Pancreas (tissue), 10 donors: ENCODE data around the gene KDM6A. TPM values are rescaled to one million over a fixed set of nuclear protein-coding genes. Genes with fewer than 3 reads are reported as not detected.
"Not testable (repeated sequence)": the region's sequence is repeated elsewhere in the genome, so short reads cannot be mapped to it uniquely, and the experiment has no call there.

Experiments
- ATAC-seq, 4 donors: fragments of 200-7000 bp; cut with Tn5 transposase; one replicate each; pipeline versions ENCODE4 v1.8.0 to v1.9.1; 2020; ENCODE audit warnings: mild to moderate bottlenecking in 4 of 4, moderate library complexity in 4 of 4
- DNase-seq, 6 donors: peaks; one replicate each; pipeline ENCODE4 v3.0.0-alpha.2; 2020
- FAIRE-seq: peaks from 2 replicates; lab custom pipeline; 2012; peaks lifted over from hg19 to GRCh38; lab: Jason Lieb, UNC
- H3K27ac ChIP-seq, 4 donors: fragments of 200-600 bp; sonication (generic); 1 replicate in 3 of 4; 2 replicates in 1 of 4; pipeline versions ENCODE4 v1.5.0 to v1.8.0; 2020
- H3K27me3 ChIP-seq, 4 donors: fragments of 200-600 bp; one replicate each; pipeline ENCODE4 v1.8.0; 2021
- H3K36me3 ChIP-seq, 3 donors: fragments of 200-600 bp; sonication (generic) in 1 of 3; one replicate each; pipeline versions ENCODE4 v1.5.0 to v1.8.0; 2020 to 2021
- H3K4me1 ChIP-seq, 3 donors: fragments of 200-600 bp; one replicate each; pipeline ENCODE4 v1.8.0; 2021
- H3K4me3 ChIP-seq, 4 donors: fragments of 200-600 bp; sonication (generic) in 2 of 4; one replicate each; pipeline versions ENCODE4 v1.5.0 to v1.8.0; 2020 to 2021
- H3K9me3 ChIP-seq, 4 donors: fragments of 200-600 bp; one replicate each; pipeline ENCODE4 v1.8.0; 2021
- WGBS, 2 donors: extraction: QIAGEN DNeasy Blood & Tissue Kit; methylation state at CpG; one replicate each; pipeline ENCODE4 v1.1.7; 2013; 5-methylcytosine and 5-hydroxymethylcytosine counted together
- intact Hi-C, 3 donors: fragments of 100-400 bp; cut with DNase I; formaldehyde crosslinking; loops; one replicate each; pipeline versions ENCODE4 v1.11.1 to v1.14.2; 2022
- polyA plus RNA-seq, 2 donors: library from polyadenylated mRNA; stranded (reverse); fragments of 200-250 nt; gene quantifications; one replicate each; pipeline ENCODE4 v1.2.3, GENCODE V29; 2013
- total RNA-seq, 6 donors: library from RNA; stranded (reverse); fragmentation: NEBNext Ultra II Directional in 4 of 6; extraction: Animal tissue kit (Norgen Biotek cat#: 25700) in 4 of 6; gene quantifications; one replicate each; pipeline versions ENCODE4 v1.2.1 to v1.2.4, GENCODE V29; 2021 to 2023
- TF ChIP-seq, protein P1 (sequence below), 4 donors: fragments of 200-600 bp; sonication (generic) in 3 of 4; IDR thresholded peaks; one replicate each; pipeline versions ENCODE4 v1.5.0 to v1.8.0; 2021; ENCODE audit warnings: antibody characterized with exemption in 4 of 4
- donor health status: healthy with polysubstance abuse.
- donor health status: DM: no; HTN: no; CAD: no; lungs with moderate emphysema.
- donor health status: DM: no; HTN: no; CAD: no.
- donor health status: control.
- donor health status: control.
- donor health status: Bipolar disorder and iron deficiency.
- donor health status: DM: yes; HTN: yes; CAD: no.
- donor health status: DM: no; HTN: no; CAD: no.
- donor health status: DM: no; HTN: no; CAD: no.
- donor health status: DM: yes; HTN: yes; CAD: no.

KDM6A gene
- total and polyA plus RNA-seq, 8 donors, result 5.5 to 27.5 (median 16.3) TPM

DNA sequence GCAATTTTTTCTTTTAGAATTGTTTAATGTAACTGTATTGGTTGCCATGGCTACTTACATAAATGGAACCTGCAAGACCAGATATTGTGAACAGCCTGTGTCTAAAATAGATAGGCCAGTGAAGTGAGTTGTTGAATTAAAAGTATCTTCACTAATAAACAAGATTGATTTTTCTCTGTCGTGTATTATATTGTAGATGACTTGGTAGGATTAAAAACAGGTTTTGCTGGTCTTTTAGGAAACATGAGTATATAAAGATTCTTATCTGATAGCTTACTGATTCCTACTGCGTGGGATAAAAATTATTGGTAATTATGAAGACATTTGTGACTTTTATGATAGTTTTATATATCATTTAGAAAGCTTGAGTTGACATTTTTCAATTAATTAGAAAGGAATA is 162.1 kb downstream of the KDM6A start:
- intact Hi-C loops, result no loop called here
- Histone ChIP-seq H3K27ac (no peak overlapping the region), H3K4me1 (peaks cover 0 to 6% (median 0%) of the 10 kb centered on the region in 3 donors), H3K4me3 (no peak overlapping the region), H3K9me3 (no peaks in the 10 kb centered on the region), H3K36me3 (no peaks in the 10 kb centered on the region), H3K27me3 (no peaks in the 10 kb centered on the region)
- TF ChIP-seq, protein P1, sequence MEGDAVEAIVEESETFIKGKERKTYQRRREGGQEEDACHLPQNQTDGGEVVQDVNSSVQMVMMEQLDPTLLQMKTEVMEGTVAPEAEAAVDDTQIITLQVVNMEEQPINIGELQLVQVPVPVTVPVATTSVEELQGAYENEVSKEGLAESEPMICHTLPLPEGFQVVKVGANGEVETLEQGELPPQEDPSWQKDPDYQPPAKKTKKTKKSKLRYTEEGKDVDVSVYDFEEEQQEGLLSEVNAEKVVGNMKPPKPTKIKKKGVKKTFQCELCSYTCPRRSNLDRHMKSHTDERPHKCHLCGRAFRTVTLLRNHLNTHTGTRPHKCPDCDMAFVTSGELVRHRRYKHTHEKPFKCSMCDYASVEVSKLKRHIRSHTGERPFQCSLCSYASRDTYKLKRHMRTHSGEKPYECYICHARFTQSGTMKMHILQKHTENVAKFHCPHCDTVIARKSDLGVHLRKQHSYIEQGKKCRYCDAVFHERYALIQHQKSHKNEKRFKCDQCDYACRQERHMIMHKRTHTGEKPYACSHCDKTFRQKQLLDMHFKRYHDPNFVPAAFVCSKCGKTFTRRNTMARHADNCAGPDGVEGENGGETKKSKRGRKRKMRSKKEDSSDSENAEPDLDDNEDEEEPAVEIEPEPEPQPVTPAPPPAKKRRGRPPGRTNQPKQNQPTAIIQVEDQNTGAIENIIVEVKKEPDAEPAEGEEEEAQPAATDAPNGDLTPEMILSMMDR (IDR thresholded peaks at IDR 0.05), result no peak
- ATAC-seq (no peak), FAIRE-seq (no peak), DNase-seq (no peak)
- WGBS, 2 donors, result 34 to 56% methylated on average over 2 of the region's 2 CpGs

DNA sequence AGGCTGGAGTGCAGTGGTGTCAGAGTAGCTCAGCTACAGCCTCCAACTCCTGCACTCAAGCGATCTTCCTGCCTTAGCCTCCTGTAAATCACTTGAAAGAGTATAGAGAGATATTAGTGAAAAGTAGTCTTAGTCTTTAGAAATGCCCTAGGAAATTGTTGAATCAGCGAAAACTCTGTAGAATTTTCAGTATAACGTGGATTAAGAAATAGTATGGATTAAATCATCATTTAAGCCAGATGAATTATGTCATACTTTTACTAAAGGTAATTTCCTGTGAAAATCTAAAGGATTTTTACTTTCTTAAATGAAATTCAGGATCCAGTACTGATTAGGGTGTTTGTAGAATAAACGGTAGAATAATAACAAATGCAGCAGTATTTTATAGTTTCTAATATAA is 163.2 kb downstream of the KDM6A start:
- WGBS, 2 donors, result 98 to 99% methylated on average over 4 of the region's 4 CpGs
- intact Hi-C loops, result no loop called here
- TF ChIP-seq, protein P1 (IDR thresholded peaks at IDR 0.05), result no peak

DNA sequence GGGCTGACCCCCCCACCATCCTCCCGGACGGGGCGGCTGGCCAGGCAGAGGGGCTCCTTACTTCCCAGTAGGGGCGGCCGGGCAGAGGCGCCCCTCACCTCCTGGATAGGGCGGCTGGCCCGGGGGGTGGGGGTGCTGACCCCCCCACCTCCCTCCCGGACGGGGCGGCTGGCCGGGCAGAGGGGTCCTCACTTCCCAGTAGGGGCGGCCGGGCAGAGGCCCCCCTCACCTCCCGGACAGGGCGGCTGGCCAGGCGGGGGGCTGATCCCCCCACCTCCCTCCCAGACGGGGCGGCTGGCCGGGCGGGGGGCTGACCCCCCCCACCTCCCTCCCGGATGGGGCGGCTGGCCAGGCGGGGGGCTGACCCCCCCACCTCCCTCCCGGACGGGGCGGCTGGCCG is 167.1 kb downstream of the KDM6A start:
- H3K27ac ChIP-seq, intact Hi-C loops, ATAC-seq, H3K9me3 ChIP-seq, H3K4me3 ChIP-seq, H3K36me3 ChIP-seq, H3K27me3 ChIP-seq, FAIRE-seq, H3K4me1 ChIP-seq: not testable (repeated sequence)
- WGBS, 2 donors, result 93 to 100% methylated on average over 9 to 21 of the region's 28 CpGs
- DNase-seq, result peak in 1 of 6 donors; percentile 53

More for the DNA sequence above, 163.2 kb downstream of the KDM6A start:
- no peak overlapping the region for H3K4me3 ChIP-seq
- no peak overlapping the region for H3K27ac ChIP-seq
- ATAC-seq (no peak), DNase-seq (no peak), FAIRE-seq (no peak)
- H3K9me3 ChIP-seq, result no peaks in the 10 kb centered on the region
- H3K36me3 ChIP-seq, result no peaks in the 10 kb centered on the region
- no peaks in the 10 kb centered on the region for H3K27me3 ChIP-seq
- peaks cover 0 to 6% (median 0%) of the 10 kb centered on the region in 3 donors for H3K4me1 ChIP-seq

DNA sequence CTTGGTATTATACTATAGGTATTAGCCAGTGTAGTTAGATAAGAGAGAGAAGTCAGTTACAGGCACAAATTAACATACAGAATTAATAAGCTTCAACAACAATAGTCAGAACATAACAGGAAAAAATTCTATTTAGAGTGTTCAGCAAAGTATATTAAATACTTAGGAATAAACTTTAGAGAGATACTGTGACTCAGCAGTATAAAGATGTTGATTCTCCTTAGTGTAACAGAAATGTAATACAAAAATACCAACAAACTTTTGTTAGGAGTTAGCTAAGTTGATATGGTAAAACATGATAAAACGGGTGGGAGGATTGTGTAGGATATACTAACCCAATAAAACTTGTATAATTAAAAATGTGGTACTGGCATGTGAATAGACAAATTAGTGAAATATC is 173.4 kb downstream of the KDM6A start:
- TF ChIP-seq, protein P1 (IDR thresholded peaks at IDR 0.05), result no peak
- FAIRE-seq (peak; percentile 86), ATAC-seq (no peak), DNase-seq (no peak)
- WGBS, 2 donors, result 86 to 100% methylated on average over 1 of the region's 1 CpG
- intact Hi-C loops, result no loop called here
- no peaks in the 10 kb centered on the region for H3K4me1 ChIP-seq
- no peaks in the 10 kb centered on the region for H3K9me3 ChIP-seq
- H3K27me3 ChIP-seq, result no peaks in the 10 kb centered on the region
- no peak overlapping the region for H3K27ac ChIP-seq
- H3K4me3 ChIP-seq, result no peak overlapping the region
- no peaks in the 10 kb centered on the region for H3K36me3 ChIP-seq

DNA sequence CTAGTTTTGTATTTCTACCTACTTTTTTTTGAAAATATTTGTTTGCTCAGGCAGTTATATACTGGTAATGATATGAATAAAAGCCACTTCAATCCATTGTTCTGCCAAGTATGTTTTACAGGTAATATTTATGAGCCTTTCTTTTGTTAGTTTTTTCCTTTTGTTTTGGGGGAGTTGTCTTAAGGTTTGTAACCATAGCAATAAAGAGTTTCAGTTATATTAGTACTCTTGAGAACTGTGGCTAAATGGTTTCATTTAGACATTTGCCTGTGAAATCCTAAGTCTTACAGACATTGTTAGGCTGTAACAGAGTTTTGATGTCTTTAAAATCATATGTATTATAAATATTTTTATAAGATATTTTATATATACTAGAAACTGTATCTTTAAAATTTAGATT is 177.6 kb downstream of the KDM6A start:
- FAIRE-seq (peak; percentile 39), ATAC-seq (no peak), DNase-seq (no peak)
- Histone ChIP-seq H3K27ac (no peak overlapping the region), H3K36me3 (peaks cover 0 to 6% (median 0%) of the 10 kb centered on the region in 3 donors), H3K4me1 (no peaks in the 10 kb centered on the region), H3K9me3 (no peaks in the 10 kb centered on the region), H3K27me3 (no peaks in the 10 kb centered on the region), H3K4me3 (no peak overlapping the region)
- TF ChIP-seq, protein P1 (IDR thresholded peaks at IDR 0.05), result no peak
- intact Hi-C loops, result no loop called here
